ENCODE results near the gene B3GALNT2. TPM values are rescaled to one million over a fixed set of nuclear protein-coding genes. Genes with fewer than 3 reads are reported as not detected.

Gene B3GALNT2
- total and polyA plus RNA-seq, 8 donors = 8.6 to 51.6 (median 37.4) TPM

DNA sequence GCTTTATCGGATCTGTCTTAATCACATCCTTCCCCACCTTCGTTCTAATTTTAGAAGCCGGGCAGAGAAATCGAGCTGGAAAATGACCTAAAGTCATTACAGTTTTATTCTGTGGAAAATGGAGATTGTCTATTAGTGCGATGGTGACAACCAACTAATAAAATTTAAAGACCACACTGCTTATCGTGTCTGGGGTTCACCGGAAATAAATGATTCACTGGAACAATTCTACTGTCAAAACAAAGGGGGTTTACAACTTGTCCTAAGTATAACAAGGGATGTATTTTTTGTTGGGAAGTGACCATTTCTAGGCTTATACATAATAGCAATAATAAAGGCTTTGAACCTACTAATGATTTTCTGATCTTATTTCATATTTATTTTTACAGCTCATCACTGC lies 55.6 kb downstream of the B3GALNT2 start:
- intact Hi-C loops (cut with DNase I) = no loop called here
- no peak overlapping the region for H3K4me3 ChIP-seq
- WGBS, 2 donors = 85 to 90% methylated on average over 7 of the region's 7 CpGs
- ATAC-seq (no peak), FAIRE-seq (no peak), DNase-seq (no peak)
- H3K27me3 ChIP-seq = no peaks in the 10 kb centered on the region
- TF ChIP-seq, protein P1, sequence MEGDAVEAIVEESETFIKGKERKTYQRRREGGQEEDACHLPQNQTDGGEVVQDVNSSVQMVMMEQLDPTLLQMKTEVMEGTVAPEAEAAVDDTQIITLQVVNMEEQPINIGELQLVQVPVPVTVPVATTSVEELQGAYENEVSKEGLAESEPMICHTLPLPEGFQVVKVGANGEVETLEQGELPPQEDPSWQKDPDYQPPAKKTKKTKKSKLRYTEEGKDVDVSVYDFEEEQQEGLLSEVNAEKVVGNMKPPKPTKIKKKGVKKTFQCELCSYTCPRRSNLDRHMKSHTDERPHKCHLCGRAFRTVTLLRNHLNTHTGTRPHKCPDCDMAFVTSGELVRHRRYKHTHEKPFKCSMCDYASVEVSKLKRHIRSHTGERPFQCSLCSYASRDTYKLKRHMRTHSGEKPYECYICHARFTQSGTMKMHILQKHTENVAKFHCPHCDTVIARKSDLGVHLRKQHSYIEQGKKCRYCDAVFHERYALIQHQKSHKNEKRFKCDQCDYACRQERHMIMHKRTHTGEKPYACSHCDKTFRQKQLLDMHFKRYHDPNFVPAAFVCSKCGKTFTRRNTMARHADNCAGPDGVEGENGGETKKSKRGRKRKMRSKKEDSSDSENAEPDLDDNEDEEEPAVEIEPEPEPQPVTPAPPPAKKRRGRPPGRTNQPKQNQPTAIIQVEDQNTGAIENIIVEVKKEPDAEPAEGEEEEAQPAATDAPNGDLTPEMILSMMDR (IDR thresholded peaks at IDR 0.05) = no peak
- no peaks in the 10 kb centered on the region for H3K4me1 ChIP-seq
- H3K9me3 ChIP-seq = no peaks in the 10 kb centered on the region
- H3K27ac ChIP-seq = no peak overlapping the region
- H3K36me3 ChIP-seq = peaks cover 6 to 89% (median 20%) of the 10 kb centered on the region in 3 donors

DNA sequence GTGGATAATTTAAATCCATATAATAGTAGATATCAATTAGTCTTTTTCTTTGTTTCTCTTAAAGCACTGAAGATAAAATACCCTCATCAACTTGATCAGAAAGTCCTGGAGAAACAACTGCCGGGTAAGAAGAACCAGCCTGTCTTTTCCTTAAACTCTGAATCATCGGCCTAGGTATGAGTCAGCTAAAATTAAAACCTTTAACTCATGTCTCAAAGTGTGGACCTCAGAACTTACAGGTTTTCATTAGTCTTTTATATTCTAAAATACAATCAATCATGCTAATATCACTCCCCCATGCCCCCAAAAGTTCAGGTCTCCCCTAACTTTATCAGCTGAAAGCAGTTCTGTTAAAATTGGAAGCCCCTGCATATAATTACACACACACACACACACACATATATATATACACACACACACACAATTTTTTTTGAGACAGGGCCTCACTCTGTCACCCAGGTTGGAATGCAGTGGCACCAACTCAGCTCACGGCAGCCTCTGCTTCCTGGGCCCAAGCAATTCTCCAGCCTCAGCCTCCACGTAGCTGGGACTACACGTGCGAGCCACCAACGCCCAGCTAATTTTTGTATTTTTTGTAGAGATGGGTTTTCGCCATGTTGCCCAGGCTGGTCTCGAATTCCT lies 61.3 kb downstream of the B3GALNT2 start:
- H3K27ac ChIP-seq = no peak overlapping the region
- intact Hi-C loops (cut with DNase I) = no loop called here
- no peak for FAIRE-seq
- no peak for DNase-seq
- peaks cover 0 to 53% (median 24%) of the 10 kb centered on the region in 3 donors for H3K36me3 ChIP-seq
- no peaks in the 10 kb centered on the region for H3K4me1 ChIP-seq
- no peak overlapping the region for H3K4me3 ChIP-seq
- H3K27me3 ChIP-seq = no peaks in the 10 kb centered on the region
- TF ChIP-seq, protein P1 (IDR thresholded peaks at IDR 0.05) = no peak
- WGBS, 2 donors = 93% methylated on average over 9 of the region's 9 CpGs
- no peaks in the 10 kb centered on the region for H3K9me3 ChIP-seq
- ATAC-seq = no peak

DNA sequence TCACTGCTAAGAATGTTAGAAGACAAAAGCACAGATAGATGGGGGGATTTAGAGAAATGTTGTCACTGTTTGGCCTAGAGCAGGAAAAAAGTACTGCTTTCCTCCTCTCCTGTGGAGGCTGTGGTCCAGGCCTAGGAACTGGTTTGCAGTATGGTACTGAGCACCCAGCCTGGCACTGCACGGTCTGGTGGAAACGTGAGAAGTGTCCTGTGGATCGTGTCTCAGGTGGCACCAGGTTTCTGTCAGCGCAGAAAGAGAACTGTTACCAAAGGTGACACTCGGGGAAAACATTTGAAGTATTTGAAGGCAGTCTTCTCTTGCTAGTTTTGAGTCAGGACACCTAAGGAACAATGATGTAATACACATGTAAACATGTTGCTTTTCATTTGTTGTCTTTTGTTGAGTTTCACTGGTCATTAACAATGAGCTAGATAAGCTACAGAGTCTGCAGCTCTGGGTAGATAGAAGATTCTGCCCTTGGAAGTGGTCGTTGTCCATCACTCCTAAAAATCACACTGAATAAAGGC lies 63.0 kb downstream of the B3GALNT2 start:
- WGBS, 2 donors = 76 to 81% methylated on average over 6 of the region's 6 CpGs
- H3K27ac ChIP-seq = no peak overlapping the region
- intact Hi-C loops (cut with DNase I) = no loop called here
- peaks cover 0 to 57% (median 18%) of the 10 kb centered on the region in 3 donors for H3K36me3 ChIP-seq
- H3K4me1 ChIP-seq = no peaks in the 10 kb centered on the region
- no peaks in the 10 kb centered on the region for H3K27me3 ChIP-seq
- ATAC-seq (no peak), DNase-seq (no peak), FAIRE-seq (no peak)
- H3K4me3 ChIP-seq = no peak overlapping the region
- no peaks in the 10 kb centered on the region for H3K9me3 ChIP-seq
- TF ChIP-seq, protein P1 (IDR thresholded peaks at IDR 0.05) = no peak

DNA sequence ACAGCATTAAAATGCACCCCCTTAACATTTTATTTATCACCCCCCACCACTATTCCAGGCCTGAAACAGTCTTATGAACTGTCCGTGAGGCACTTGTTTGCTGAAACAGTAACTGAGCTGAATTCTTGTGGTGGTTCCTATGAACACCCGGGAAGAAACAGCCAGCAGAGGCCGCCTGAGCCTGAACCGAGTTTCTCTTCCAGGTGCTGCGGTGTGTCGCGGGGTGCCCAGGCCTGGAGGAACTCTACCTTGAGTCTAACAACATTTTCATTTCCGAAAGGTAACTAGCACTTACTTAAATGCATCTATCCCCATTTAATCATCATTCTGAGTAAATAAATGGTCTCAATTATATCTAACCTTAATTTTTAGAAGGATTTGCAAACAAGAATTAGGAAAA lies 70.3 kb downstream of the B3GALNT2 start:
- no peak overlapping the region for H3K4me3 ChIP-seq
- DNase-seq (no peak), FAIRE-seq (no peak), ATAC-seq (no peak)
- no peaks in the 10 kb centered on the region for H3K27me3 ChIP-seq
- H3K27ac ChIP-seq = no peak overlapping the region
- intact Hi-C loops (cut with DNase I) = no loop called here
- TF ChIP-seq, protein P1 (IDR thresholded peaks at IDR 0.05) = no peak
- H3K36me3 ChIP-seq = peaks cover 0 to 36% (median 0%) of the 10 kb centered on the region in 3 donors
- no peaks in the 10 kb centered on the region for H3K4me1 ChIP-seq
- WGBS, 2 donors = 89% methylated on average over 8 of the region's 8 CpGs
- no peaks in the 10 kb centered on the region for H3K9me3 ChIP-seq

DNA sequence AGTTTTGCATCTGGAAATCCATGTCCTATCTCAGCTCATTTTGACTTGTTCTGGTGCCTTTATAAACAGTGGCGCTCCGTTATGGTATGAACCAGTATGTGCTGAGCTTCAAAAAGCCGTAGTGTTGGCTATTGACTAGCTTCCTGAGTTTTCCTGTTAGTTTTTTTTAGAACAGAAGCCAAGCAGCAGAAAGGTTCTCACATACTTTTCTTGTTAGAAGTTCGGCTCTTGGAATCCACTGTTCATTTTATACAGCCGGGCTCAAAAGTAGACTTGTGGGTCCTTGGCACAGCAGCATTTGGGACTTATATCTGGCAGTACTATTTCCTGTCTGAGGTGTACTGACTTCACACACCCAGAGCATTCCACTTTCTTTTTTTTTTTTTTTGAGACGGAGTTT lies 73.3 kb downstream of the B3GALNT2 start:
- Histone ChIP-seq H3K9me3 (no peaks in the 10 kb centered on the region), H3K27me3 (no peaks in the 10 kb centered on the region), H3K36me3 (peaks cover 0 to 12% (median 0%) of the 10 kb centered on the region in 3 donors), H3K27ac (no peak overlapping the region), H3K4me3 (no peak overlapping the region), H3K4me1 (no peaks in the 10 kb centered on the region)
- FAIRE-seq (no peak), DNase-seq (no peak), ATAC-seq (no peak)
- TF ChIP-seq, protein P1 (IDR thresholded peaks at IDR 0.05) = no peak
- intact Hi-C loops (cut with DNase I) = no loop called here
- 93 to 94% methylated on average over 6 of the region's 6 CpGs for WGBS, 2 donors

Measured in pancreas (tissue), 10 donors.